GM03348 (cell line): Measurements from ENCODE around the gene IL32.

Experiments
- DNase-seq: peaks from one replicate; pipeline ENCODE4 v3.0.0; 2012; ENCODE audit warnings: low spot score

The IL32 gene

GRCh38 chr16:3115561-3115960 lies 50.1 kb downstream of the IL32 start:
- DNase-seq = no peak

GRCh38 chr16:3118204-3118790 lies 52.9 kb downstream of the IL32 start:
- no peak for DNase-seq

GRCh38 chr16:3118846-3119245 lies 53.4 kb downstream of the IL32 start:
- no peak for DNase-seq
